HG03575 (cell line): ENCODE data around the gene LBR.

ENCODE experiments used
- ATAC-seq: cut with Tn5 transposase; IDR thresholded peaks from one replicate; pipeline ENCODE4 v1.9.1; 2021; ENCODE audit not compliant: unreplicated experiment, insufficient number of reproducible peaks, low FRiP score; ENCODE audit errors: extremely low read depth

Gene LBR

GRCh38 chr1:225354906-225355305, 72.9 kb downstream of the LBR start:
- no peak for ATAC-seq
